Endodermal cell (in vitro differentiated cells): ENCODE measurements around the gene SLC6A11. TPM values are rescaled to one million over a fixed set of nuclear protein-coding genes. Genes with fewer than 3 reads are reported as not detected.

Experiments used
- DNase-seq: peaks from one replicate; pipeline ENCODE4 v3.0.0-alpha.2; 2017
- H3K27ac ChIP-seq: 2 replicates; pipeline ENCODE4 v1.5.1; 2013; ENCODE audit warnings: mild to moderate bottlenecking, low read depth, low read length, moderate library complexity
- H3K27me3 ChIP-seq: 2 replicates; pipeline ENCODE4 v1.6.1; 2013; ENCODE audit warnings: mild to moderate bottlenecking, low read length, moderate library complexity; ENCODE audit not compliant: insufficient read depth, control insufficient read depth, poor library complexity, severe bottlenecking
- H3K36me3 ChIP-seq: 2 replicates; pipeline ENCODE4 v1.7.0; 2013; ENCODE audit warnings: mild to moderate bottlenecking, low read length, moderate library complexity; ENCODE audit not compliant: control insufficient read depth, insufficient read depth
- H3K4me1 ChIP-seq: one replicate; pipeline ENCODE4 v1.7.0; 2013; ENCODE audit warnings: low read length; ENCODE audit not compliant: control insufficient read depth, insufficient read depth
- H3K4me3 ChIP-seq: 2 replicates; pipeline ENCODE4 v1.5.1; 2013; ENCODE audit warnings: mild to moderate bottlenecking, low read length, moderate library complexity
- H3K9ac ChIP-seq: 2 replicates; pipeline ENCODE4 v1.6.1; 2013; ENCODE audit warnings: mild to moderate bottlenecking, low read length, moderate library complexity; ENCODE audit not compliant: poor library complexity, severe bottlenecking; ENCODE audit errors: extremely low read depth
- H3K9me3 ChIP-seq: 2 replicates; pipeline ENCODE4 v1.6.1; 2013; ENCODE audit warnings: mild to moderate bottlenecking, low read length, moderate library complexity; ENCODE audit not compliant: control insufficient read depth
- H3K27ac Mint-ChIP-seq: 2 replicates; pipeline ENCODE4 v1.8.0; 2020; ENCODE audit warnings: mixed read lengths
- H3K27me3 Mint-ChIP-seq: 2 replicates; pipeline ENCODE4 v1.8.0; 2021; ENCODE audit warnings: mild to moderate bottlenecking, mixed read lengths; ENCODE audit not compliant: insufficient read depth
- H3K36me3 Mint-ChIP-seq: 2 replicates; pipeline ENCODE4 v1.8.0; 2020; ENCODE audit warnings: low read depth, mixed read lengths
- H3K4me1 Mint-ChIP-seq: 2 replicates; pipeline ENCODE4 v1.8.0; 2020; ENCODE audit warnings: mixed read lengths
- H3K4me3 Mint-ChIP-seq: 2 replicates; pipeline ENCODE4 v1.8.0; 2020; ENCODE audit warnings: mild to moderate bottlenecking, moderate library complexity, mixed read lengths
- H3K9me3 Mint-ChIP-seq: 2 replicates; pipeline ENCODE4 v1.8.0; 2020; ENCODE audit warnings: mild to moderate bottlenecking, mixed read lengths
- CTCF ChIP-seq: fragments of 200-600 bp; sonication (generic); conservative IDR thresholded peaks from 2 replicates; pipeline ENCODE4 v1.5.0; 2021; ENCODE audit warnings: antibody characterized with exemption, mild to moderate bottlenecking
- WGBS, 2 experiments: methylation state at CpG; one replicate each; pipeline versions ENCODE4 v1.1.5 to v1.1.7; 2013; ENCODE audit warnings: missing lambda C conversion rate in 2 of 2, mixed read lengths in 1 of 2; ENCODE audit not compliant: insufficient coverage in 1 of 2, insufficient read length in 1 of 2; 5-methylcytosine and 5-hydroxymethylcytosine counted together
- total RNA-seq, 2 donors: library from RNA; stranded (reverse); fragmentation: NEBNext Ultra II Directional in 1 of 2; extraction: Animal tissue kit (Norgen Biotek cat#: 25700) in 1 of 2; gene quantifications; 2 replicates in 1 of 2; 3 replicates in 1 of 2; pipeline ENCODE4 v1.2.1, GENCODE V29; 2021

Gene SLC6A11
- total RNA-seq, 2 donors from 2014 or later: 0.27 to 0.73 TPM

DNA sequence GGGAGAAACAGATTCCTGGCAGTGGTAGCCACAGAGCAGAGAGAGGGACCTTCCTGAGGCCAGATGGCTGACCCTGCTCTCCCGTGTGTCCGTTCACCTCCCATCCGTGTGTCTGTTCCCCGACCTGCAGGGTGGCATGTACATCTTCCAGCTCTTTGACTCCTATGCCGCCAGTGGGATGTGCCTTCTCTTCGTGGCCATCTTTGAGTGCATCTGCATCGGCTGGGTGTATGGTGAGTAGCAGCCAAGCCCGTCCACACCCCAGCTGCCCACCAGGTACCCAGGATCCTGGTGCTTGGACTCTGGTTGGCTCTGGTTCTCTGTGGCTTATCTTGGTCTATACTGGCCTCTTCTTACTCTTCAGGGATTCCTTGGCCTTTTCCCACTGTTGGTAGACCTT lies 117.0 kb downstream of the SLC6A11 start:
- 91 to 95% methylated on average over 7 to 8 of the region's 8 CpGs for WGBS, 2 experiments
- Mint-ChIP-seq H3K4me1 (peaks cover 7% of the 10 kb centered on the region), H3K27ac (no peak overlapping the region), H3K9me3 (no peaks in the 10 kb centered on the region), H3K4me3 (no peak overlapping the region), H3K27me3 (peaks cover 2% of the 10 kb centered on the region), H3K36me3 (no peaks in the 10 kb centered on the region)
- no peaks in the 10 kb centered on the region for H3K9me3 ChIP-seq
- H3K4me1 ChIP-seq: peaks cover 3% of the 10 kb centered on the region
- H3K9ac ChIP-seq: no peak overlapping the region
- H3K27me3 ChIP-seq: no peaks in the 10 kb centered on the region
- DNase-seq: no peak
- no peak overlapping the region for H3K27ac ChIP-seq
- H3K36me3 ChIP-seq: no peaks in the 10 kb centered on the region
- no peak overlapping the region for H3K4me3 ChIP-seq
- no peak for TF ChIP-seq CTCF

DNA sequence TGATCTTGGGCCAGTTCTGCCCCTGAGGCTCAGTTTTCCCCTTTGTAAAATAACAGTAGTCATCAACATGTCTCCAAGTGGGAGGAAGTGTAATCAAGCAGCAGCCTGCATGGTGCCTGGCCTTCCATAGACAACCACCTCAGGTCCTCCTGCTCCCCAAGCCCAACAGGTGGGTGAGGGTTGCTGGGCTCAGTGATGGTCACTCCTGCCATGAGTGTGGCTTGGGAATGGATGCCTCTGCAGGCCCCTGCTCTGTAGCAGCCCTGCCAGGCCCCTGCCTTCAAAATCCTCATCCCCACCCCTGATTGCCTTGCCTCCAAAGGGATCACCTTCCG lies 117.4 kb downstream of the SLC6A11 start:
- 98 to 100% methylated on average over 1 of the region's 1 CpG for WGBS, 2 experiments
- no peaks in the 10 kb centered on the region for H3K36me3 Mint-ChIP-seq
- H3K9ac ChIP-seq: no peak overlapping the region
- H3K4me1 Mint-ChIP-seq: peaks cover 7% of the 10 kb centered on the region
- no peaks in the 10 kb centered on the region for H3K36me3 ChIP-seq
- H3K27ac ChIP-seq: no peak overlapping the region
- no peak for DNase-seq
- H3K27ac Mint-ChIP-seq: no peak overlapping the region
- H3K27me3 ChIP-seq: no peaks in the 10 kb centered on the region
- peaks cover 2% of the 10 kb centered on the region for H3K27me3 Mint-ChIP-seq
- no peak for TF ChIP-seq CTCF
- H3K4me1 ChIP-seq: peaks cover 3% of the 10 kb centered on the region
- no peaks in the 10 kb centered on the region for H3K9me3 ChIP-seq
- H3K9me3 Mint-ChIP-seq: no peaks in the 10 kb centered on the region
- H3K4me3 ChIP-seq: no peak overlapping the region
- no peak overlapping the region for H3K4me3 Mint-ChIP-seq

DNA sequence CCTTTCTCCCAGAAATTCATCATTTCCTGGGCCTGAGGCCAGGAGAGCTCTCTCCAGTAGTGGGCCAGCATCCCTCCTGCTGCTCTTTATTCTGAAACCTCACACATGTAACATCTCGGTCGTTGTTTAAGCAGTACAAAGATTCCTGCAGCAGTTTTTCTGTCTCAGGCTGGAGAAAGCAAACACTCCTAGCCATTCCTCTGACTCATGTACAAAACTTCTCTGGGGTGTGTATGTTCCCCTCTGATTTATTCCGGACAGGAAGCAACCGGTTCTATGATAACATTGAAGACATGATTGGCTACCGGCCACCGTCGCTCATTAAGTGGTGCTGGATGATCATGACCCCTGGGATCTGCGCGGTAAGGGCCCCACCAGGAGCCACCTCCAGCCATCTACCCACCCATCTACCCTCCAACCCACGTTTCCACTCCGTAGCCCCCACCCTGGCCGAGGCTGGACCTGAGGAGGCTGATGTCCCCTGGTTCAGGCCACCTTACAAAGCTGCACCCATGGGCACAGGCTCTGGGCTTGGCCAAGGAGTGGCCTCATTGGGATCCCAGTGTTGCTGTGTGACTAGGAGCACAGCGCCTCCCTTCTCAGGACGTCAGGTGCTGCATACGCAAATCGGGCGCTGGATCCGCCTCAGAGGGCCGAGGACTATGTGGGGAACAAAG lies 117.9 kb downstream of the SLC6A11 start:
- WGBS, 2 experiments: 86 to 89% methylated on average over 15 to 19 of the region's 19 CpGs
- Mint-ChIP-seq H3K9me3 (no peaks in the 10 kb centered on the region), H3K36me3 (no peaks in the 10 kb centered on the region), H3K27ac (no peak overlapping the region), H3K4me1 (peaks cover 7% of the 10 kb centered on the region), H3K4me3 (no peak overlapping the region), H3K27me3 (peaks cover 2% of the 10 kb centered on the region)
- Histone ChIP-seq H3K4me3 (no peak overlapping the region), H3K36me3 (no peaks in the 10 kb centered on the region), H3K27ac (no peak overlapping the region), H3K27me3 (no peaks in the 10 kb centered on the region), H3K9ac (no peak overlapping the region), H3K9me3 (no peaks in the 10 kb centered on the region), H3K4me1 (peaks cover 3% of the 10 kb centered on the region)
- no peak for DNase-seq
- no peak for TF ChIP-seq CTCF
